Stimulated activated CD4-positive, alpha-beta T cell treated with anti-CD3 and anti-CD28 coated beads, Interleukin-1b, Interleukin-23, amount 100 ng/mL, for 48 hours (primary cell): ENCODE data around the gene C1orf53.
A peak's percentile ranks its signal among the peaks of the same experiment; 100 is the strongest.
"Not testable (repeated sequence)": the region's sequence is repeated elsewhere in the genome, so short reads cannot be mapped to it uniquely, and the experiment has no call there.

ENCODE experiments used
- DNase-seq: peaks from one replicate; pipeline ENCODE4 v3.0.0-alpha.2; 2020

C1orf53 gene

DNA sequence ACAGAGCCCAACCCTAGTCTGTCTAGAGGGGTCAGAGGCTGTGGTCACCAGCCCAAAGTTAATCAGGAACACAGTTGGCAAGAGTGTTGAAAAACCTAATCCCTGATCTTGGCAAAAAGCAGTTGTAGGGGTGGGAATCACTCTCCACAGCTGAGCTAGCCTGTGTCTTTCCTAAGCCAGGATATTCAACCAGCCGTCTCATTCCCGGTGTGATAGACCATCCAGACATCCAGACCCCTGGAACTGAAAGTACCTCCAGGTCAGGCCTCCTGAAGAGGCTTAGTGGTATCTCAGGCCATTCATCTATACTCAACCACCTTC lies 19.6 kb downstream of the C1orf53 start:
- no peak for DNase-seq

- DNase-seq = no peak
These were observed 20.6 kb downstream of the C1orf53 start for GRCh38 chr1:197923038-197923437.

GRCh38 chr1:197924516-197925123 lies 22.2 kb downstream of the C1orf53 start:
- DNase-seq = no peak

DNA sequence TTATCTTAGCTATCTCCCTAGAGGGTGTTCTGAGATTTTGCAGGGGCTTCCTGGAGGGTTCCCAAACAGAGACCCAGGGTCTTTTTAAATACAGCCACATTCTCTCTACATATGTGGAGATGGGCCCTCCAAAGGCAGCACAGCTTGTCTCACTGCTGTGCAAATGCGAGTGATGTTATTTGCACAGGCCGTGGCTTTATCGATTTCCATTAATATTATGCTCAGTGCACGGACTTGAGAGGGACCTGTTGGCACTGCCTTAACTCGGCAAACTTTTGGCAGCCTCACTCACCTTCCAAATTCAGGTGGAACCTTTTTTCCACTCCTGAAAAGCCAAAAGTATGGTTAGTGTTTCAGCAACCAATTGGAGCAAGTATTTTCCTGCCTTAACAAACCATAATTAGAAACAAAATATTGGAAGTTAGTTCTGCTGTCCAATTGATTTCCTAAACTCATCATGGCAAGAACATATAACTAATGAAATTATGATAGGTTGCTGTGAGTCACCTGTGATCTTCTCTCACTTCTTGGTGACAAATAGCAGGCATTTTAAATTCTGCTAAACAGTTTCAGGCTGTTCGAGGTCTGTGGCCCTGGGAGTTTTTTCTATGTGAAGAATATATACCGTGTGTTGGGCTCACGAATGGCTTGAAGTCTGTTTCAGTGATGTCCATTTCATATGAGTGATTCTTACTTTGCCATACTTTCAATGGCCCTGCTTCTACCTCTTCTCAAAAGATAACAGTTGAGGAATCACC lies 25.7 kb downstream of the C1orf53 start:
- no peak for DNase-seq

DNA sequence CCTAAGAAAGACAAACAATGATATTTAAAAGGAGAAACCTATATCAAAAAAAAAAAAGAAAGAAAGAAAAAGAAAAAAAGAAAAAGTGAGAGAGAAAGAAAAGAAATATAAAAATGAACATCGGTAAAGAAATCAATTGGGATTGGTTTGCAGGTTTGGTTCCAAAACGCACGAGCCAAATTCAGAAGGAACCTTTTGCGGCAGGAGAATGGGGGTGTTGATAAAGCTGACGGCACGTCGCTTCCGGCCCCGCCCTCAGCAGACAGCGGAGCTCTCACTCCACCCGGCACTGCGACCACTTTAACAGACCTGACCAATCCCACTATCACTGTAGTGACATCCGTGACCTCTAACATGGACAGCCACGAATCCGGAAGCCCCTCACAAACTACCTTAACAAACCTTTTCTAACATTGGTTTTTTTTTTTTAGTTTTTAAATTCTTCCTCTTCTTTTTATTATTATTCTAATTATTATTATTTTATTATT lies 26.5 kb downstream of the C1orf53 start:
- no peak for DNase-seq

DNA sequence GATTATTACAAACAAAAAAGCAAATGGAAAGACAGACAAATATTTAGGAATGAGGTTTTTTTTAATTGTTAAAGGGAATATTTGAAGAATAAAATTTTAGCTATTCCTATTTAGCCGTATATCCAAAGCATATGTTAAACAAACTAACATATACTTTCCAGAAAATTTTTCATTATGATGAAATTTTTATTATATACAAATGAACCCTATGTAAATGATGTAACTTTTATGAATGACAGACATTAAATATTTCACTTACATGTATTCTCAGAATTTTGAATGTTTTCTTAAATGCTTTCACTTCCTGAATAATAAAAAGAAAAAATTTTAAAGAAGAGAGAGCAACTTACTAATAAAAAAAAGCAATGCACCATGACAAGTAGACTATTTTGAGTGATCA lies 30.6 kb downstream of the C1orf53 start:
- DNase-seq = no peak

DNA sequence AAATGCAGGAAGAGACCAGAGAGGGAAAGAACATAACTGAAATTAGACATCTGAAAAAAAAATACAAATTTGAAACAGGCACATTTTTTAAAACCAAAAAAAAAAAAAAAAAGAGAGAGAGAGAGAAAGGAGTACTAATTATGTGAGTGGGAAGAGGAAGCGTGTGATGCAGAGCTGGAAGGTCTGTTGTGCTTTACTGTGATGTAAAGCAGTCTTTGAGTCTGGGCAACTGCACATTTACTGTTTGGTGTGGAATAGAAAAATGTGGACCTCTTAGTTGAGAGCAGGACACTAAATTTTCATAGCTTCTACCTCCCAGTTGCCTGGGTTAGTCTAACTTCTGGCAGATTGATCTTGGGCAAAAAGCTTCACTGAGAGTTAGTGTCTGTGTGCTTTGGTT lies 31.2 kb downstream of the C1orf53 start:
- no peak for DNase-seq

DNA sequence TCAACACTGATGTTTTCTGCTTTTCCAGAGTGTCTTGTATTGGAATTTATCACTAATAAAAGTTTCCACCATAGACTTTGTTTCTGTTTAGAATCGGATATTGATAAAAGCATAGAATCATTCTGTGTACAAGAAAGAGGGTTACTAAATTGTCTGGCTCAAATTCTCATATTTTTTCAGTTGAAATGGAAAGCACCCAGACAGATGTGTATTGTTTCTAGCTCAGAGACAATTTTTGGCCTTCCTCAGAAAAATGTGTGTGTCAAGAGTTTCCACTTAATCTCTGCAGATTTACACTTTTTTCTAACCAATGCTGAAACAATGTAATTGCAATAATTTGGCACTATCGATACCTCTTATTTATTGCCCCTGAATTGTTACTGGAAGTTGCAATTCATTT lies 35.0 kb downstream of the C1orf53 start:
- no peak for DNase-seq

DNA sequence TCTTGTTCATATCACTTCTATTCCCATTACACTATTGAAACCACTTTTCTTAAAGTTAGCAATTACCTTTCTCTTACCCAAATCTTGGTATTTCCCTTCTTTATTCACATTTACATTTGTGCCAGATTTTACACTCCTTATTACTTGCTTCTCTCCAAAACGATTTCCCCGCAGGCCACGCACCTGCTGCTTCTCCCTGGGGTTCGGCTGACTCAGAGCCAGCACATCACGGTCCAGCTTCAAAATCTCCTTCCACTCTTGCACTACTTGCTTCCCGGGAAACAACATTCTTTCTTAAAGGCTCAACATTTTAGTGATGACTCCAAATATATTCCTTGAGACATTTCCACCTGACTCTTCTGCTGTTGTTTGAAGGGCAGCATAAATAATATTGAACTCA lies 35.5 kb downstream of the C1orf53 start:
- DNase-seq = no peak

- not testable (repeated sequence) for DNase-seq
These were observed 36.9 kb downstream of the C1orf53 start for GRCh38 chr1:197939159-197939980.

DNA sequence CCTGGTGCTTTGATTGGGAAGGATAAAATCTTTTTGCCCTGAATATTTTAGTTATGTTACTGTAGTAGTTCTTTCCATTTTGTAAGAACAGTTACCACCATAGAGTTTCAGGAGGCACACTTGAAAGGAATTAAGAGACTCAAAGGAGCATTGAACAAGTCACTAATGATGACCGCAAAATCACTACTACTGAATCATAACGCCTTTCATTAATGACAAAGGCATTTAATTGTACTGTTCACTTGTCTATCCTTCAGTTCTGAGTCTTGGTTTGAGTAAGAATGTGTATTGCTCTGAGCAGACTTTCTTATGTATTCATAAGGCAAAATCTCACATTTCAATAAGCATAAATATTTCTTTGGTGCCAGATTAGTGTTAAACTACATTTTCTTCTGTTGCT lies 39.6 kb downstream of the C1orf53 start:
- DNase-seq = no peak

DNA sequence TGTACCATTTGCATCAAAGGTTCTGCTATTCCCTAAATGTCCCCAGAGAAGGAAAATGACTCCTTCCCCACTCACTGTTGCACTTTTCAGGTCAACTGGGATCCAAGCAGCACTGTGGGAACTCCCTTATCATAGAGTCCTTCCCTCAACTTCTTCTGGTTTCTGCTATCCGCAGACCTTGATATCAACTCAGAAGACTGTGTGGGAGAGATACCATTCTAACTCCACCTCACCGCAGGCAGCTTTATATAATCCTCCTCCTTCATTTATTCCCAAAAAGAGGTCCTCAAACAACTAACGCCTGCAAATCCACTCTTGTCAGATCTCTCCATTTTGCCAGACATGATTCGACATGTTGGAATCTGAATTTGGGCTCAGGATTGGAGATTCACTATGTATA lies 42.1 kb downstream of the C1orf53 start:
- no peak for DNase-seq

DNA sequence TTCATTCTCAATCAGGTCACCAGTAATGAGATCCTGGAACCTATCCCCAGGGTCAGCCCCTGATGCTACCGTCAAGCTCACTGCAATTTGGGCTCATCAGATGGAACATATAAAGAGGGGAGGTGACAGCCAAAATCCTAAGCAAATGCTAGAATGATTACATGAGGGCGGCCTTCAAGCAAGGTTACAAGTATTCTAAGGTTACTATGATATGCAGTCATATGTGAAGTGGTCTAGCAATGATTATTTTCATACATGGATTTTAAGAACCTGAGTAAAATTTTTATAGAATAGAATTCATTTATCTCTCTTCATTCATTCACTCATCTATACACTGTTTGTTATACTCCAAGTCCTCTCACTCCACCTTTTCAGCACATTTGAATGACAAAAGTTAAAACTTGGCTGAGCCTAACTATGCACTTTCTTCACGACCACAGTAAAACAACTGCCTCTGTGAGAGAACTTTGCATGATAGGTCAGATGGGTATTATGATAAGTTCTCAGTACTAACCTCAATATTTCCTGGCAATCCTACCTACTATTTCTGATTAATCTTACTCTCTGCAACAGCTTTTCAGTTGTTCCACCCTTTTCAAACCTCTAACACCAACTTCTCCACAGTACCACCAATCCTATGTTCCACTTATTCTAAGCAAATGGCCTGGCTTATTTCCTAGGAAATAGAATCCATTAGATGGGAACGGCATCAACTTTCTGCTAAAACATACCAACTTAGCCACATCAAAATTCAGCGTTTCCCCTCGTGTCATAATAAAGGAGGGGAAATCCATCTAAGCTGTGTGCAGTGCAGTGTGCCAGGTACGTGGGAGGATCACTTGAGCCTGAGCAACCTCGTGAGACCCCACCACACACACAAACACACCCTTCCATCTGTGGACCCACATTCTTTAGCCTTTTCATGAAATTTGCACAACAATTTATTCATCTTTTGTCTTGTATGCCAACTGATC lies 46.8 kb downstream of the C1orf53 start:
- DNase-seq = peak; percentile 24

DNA sequence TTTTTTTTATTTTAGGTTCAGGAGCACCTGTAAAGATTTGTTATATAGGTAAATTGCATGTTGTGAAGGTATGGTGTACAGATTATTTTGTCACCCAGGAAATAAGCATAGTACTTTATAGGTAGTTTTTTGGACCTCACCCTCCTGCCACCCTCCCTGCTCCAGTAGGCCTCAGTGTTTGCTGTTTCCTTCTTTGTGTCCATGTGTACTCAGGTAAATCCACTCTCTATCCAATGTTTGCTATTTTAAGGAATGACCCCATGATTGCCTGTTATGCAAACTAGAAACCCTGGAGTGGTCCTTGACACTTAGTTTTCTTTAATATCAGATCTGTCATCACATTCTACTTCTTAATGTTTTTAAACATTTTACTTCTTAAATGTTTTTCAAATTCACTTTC lies 48.7 kb downstream of the C1orf53 start:
- DNase-seq = no peak

DNA sequence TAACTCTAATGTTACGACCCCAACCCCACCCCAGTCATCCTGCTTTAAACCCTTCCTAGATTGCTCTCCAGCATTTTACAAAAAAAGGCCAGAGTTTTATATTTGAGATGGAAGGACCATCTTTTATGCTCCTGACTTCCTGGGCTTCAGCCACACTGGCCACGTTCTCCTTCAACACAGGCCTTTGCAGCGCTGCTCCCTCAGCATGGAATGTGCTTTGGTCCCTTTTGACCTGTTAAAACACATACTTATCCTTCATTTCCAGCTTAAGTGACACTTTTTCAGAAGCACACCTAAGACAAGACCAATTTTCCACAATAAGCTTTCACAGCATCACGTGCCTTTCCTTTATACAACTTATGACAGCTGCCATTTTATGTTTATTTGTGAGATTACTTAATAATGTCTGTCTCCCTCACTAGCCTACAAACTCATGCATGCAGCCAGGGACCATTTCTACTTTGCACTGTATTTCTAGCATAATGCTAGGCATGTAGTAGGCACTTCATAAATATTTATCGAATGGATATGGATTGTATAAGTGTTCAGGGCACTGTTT lies 49.3 kb downstream of the C1orf53 start:
- DNase-seq = no peak

GRCh38 chr1:197953472-197953871 lies 51.0 kb downstream of the C1orf53 start:
- DNase-seq = not testable (repeated sequence)

DNA sequence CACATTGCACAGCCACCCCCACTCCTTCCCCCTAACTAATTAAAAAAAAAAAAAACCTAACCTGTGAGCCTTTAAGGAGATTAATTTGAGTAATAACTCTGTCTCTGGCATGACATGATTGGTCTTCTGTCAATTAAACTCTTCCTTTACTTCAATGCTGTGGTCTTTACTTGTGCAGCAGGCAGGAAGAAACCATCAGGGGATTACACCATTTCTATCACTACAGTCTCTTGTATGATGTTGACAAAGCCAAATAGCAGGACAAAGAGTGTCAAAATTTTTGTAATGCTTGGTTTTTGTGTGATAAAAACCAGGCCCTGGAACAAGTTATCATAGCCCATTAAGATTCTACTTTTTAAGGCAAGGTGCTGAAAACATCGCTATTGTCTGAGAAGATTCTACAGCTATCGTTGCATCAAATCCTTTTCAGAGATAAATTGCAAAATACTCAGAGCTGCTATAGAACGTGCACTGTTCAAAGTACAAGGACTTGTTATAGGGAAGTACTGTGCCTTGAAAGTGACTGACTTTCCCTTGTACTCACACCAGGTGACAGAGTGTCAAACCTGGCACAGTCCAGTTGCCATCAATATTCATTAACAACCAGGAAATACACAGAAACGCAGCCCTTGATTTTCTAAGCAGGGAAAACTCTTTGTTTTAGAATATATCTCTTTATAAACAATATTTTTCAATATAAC lies 52.4 kb downstream of the C1orf53 start:
- DNase-seq = no peak

DNA sequence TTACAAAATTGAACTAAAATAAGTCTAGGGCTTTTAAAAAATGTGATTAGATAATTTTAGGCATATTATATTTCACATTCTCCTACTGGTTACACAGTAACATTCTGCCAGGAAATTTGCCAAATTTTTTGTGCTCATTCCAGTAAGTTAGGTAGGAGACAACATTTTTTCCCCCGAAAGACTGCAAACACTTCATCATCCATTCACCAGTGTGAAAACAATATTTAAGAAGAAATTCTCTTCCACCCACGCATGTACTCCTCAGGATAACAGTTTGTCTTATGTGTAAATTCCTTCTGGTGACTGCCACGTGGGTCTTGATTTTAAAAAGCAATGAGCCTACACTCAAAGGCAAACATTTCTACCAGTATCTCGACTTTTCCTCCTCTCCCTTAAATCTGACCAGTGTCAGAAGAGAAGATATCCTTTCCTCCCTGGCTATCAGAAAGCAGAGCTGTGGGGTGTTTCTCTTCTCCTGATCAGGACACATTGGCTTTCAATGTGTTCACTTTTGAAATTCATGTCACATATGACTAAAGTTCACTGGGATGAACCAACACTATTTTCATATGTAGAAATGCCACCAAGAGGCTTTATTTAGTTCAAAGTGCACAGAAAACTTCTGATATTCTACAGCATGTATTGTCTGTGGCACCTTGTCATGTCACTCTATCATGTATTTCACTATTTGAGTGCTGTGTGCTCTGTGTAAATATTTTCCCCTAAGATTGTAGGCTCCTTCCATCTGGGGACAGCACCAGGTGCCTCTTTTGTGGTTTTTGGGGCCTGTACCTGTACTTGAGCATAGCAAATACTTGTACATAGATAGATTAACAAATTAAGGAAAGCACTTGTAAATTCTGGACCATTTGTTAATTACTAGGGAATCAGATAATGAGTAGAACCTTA lies 53.3 kb downstream of the C1orf53 start:
- DNase-seq = no peak
